ENCODE data around the gene CXXC5.

DNA sequence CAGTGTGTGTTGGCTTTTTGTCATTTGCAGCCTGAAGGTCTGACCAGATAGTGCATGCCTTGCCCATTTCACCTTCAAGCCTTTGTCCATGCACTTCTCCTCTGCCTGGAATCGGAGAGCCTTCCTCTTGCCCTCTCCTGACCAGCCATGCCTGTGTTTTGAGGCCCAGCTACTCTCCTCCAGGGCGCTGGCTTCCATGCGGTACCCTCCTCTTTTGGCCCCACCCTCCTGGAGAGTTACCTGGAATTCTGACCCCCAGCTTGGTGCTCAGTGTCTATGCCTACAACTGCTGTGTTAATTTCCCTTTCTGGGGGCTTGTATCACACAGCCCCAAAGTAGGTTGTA is 52.5 kb downstream of the CXXC5 start:
- TF ChIP-seq, protein P1, sequence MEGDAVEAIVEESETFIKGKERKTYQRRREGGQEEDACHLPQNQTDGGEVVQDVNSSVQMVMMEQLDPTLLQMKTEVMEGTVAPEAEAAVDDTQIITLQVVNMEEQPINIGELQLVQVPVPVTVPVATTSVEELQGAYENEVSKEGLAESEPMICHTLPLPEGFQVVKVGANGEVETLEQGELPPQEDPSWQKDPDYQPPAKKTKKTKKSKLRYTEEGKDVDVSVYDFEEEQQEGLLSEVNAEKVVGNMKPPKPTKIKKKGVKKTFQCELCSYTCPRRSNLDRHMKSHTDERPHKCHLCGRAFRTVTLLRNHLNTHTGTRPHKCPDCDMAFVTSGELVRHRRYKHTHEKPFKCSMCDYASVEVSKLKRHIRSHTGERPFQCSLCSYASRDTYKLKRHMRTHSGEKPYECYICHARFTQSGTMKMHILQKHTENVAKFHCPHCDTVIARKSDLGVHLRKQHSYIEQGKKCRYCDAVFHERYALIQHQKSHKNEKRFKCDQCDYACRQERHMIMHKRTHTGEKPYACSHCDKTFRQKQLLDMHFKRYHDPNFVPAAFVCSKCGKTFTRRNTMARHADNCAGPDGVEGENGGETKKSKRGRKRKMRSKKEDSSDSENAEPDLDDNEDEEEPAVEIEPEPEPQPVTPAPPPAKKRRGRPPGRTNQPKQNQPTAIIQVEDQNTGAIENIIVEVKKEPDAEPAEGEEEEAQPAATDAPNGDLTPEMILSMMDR (IDR thresholded peaks at IDR 0.05): no peak
- no peak for TF ChIP-seq POLR2A (IDR thresholded peaks at IDR 0.05)
